GM20000 (cell line): ENCODE data around the gene HSD17B4.

Source experiments
- DNase-seq: peaks from one replicate; pipeline ENCODE4 v3.0.0; 2012; ENCODE audit warnings: low spot score
- TF ChIP-seq, protein P1 (sequence below): IDR thresholded peaks from 2 replicates; pipeline ENCODE4 v1.5.1; 2012; ENCODE audit warnings: mild to moderate bottlenecking, control low read depth; ENCODE audit errors: extremely low read depth, missing control alignments

Gene HSD17B4

GRCh38 chr5:119454171-119454570 is 1.9 kb downstream of the HSD17B4 start:
- TF ChIP-seq, protein P1, sequence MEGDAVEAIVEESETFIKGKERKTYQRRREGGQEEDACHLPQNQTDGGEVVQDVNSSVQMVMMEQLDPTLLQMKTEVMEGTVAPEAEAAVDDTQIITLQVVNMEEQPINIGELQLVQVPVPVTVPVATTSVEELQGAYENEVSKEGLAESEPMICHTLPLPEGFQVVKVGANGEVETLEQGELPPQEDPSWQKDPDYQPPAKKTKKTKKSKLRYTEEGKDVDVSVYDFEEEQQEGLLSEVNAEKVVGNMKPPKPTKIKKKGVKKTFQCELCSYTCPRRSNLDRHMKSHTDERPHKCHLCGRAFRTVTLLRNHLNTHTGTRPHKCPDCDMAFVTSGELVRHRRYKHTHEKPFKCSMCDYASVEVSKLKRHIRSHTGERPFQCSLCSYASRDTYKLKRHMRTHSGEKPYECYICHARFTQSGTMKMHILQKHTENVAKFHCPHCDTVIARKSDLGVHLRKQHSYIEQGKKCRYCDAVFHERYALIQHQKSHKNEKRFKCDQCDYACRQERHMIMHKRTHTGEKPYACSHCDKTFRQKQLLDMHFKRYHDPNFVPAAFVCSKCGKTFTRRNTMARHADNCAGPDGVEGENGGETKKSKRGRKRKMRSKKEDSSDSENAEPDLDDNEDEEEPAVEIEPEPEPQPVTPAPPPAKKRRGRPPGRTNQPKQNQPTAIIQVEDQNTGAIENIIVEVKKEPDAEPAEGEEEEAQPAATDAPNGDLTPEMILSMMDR = no peak
- DNase-seq = no peak

GRCh38 chr5:119458911-119459632 is 6.8 kb downstream of the HSD17B4 start:
- TF ChIP-seq, protein P1 = no peak
- DNase-seq = no peak

- no peak for DNase-seq
Measured at GRCh38 chr5:119465640-119466039, 13.3 kb downstream of the HSD17B4 start.

DNA sequence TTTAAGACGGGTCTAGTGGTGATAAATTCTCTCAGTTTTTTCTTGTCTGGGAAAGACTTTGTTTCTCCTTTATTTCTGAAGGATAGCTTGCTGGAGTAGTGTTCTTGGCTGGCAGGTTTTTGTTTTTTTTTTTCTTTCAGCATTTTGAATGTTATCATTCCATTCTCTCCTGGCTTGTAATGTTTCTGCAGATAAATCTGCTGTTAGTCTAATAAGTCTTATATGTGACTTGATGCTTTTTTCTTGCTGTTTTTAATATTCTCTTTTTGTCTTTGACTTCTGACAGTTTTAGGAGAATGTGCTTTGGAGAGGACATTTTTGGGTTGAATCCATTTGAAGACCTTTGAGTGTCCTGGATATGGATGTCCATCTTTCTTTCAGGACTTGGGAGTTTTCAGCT is 16.0 kb downstream of the HSD17B4 start:
- no peak for DNase-seq
- TF ChIP-seq, protein P1 = no peak

More at GRCh38 chr5:119465640-119466039, 13.3 kb downstream of the HSD17B4 start:
- TF ChIP-seq, protein P1 = no peak

GRCh38 chr5:119470105-119470763 is 17.9 kb downstream of the HSD17B4 start:
- TF ChIP-seq, protein P1 = no peak
- DNase-seq = peak; percentile 10

DNA sequence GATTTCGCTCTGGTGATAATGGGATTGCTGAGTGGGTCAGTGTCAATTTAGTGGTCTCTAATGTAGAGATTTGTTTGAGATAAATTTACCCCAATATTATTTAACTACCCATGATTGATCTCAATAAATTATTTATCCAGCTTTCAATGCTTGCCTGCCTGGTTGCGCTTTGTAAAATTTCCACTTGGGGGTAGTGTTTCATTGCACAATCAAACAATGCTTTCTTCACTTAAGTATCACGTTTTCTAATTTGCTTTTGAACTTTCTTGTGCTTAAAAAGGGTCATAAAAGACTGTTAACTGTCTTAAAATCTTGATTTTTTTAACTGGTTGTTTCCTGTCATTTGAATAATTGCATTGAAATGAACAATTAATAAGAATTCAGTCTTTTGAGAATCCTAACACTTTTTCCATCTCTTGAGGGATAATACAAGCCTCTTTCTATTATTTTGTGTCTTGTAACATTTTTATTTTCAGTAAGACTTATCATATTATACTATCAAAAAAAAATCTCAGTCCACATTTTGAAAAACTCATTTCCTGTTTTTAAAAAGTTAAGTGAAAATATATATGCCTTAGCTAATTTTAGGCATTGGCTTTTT is 18.7 kb downstream of the HSD17B4 start:
- TF ChIP-seq, protein P1 = peak; percentile 46
- peak; percentile 16 for DNase-seq

DNA sequence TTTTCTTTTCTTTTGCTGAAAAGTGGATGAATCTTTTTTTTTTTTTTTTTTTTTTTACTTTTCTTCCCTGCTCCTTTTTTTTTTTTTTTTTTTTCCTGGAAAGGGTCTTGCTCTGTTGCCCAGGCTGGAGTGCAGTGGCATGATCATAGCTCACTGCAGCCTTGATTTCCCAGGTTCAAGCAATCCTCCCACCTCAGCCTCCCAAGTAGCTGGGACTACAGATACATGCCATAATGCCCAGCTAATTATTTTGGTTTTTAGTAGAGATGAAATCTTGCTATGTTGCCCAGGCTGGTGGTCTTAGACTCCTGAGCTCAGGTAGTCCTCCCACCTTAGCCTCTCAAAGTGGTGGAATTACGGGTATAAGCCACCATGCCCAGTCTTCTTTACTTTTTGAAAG is 20.9 kb downstream of the HSD17B4 start:
- TF ChIP-seq, protein P1 = no peak
- no peak for DNase-seq
